Measurements from ENCODE around the gene MRPL37. TPM values are rescaled to one million over a fixed set of nuclear protein-coding genes. Genes with fewer than 3 reads are reported as not detected.
A peak's percentile ranks its signal among the peaks of the same experiment; 100 is the strongest.

MRPL37 gene
- total RNA-seq, 1 donor from 2014 or later = 80.0 TPM

- H3K9ac ChIP-seq (ENCODE audit: low read length) = no peak overlapping the region
- H3K4me2 ChIP-seq (ENCODE audit: low read length) = no peak overlapping the region
- H3K27ac ChIP-seq (ENCODE audit: low read depth, low read length) = no peak overlapping the region
- no peak for FAIRE-seq
- H3K4me3 ChIP-seq (ENCODE audit: insufficient read depth, low read depth, low read length) = no peak overlapping the region
- DNase-seq (ENCODE audit: low read depth) = peak; percentile 42
- H3K27me3 Mint-ChIP-seq (ENCODE audit: low read depth, unreplicated experiment) = no peaks in the 10 kb centered on the region
- peaks cover 7% of the 10 kb centered on the region for H3K36me3 ChIP-seq (ENCODE audit: insufficient read depth, low read length)
- H2AFZ ChIP-seq (ENCODE audit: low read depth, low read length) = no peak overlapping the region
- no peak overlapping the region for H3K4me3 Mint-ChIP-seq (ENCODE audit: unreplicated experiment)
- H3K4me1 Mint-ChIP-seq (ENCODE audit: low read depth, unreplicated experiment) = peaks cover 2% of the 10 kb centered on the region
- H3K36me3 Mint-ChIP-seq (ENCODE audit: low read depth, unreplicated experiment) = peaks cover 19% of the 10 kb centered on the region
- peak overlapping the region; percentile 1 for H3K27ac Mint-ChIP-seq (ENCODE audit: unreplicated experiment)
- TF ChIP-seq EZH2 (IDR thresholded peaks at IDR 0.05; ENCODE audit: insufficient read depth, low read length) (no peak), CTCF (IDR thresholded peaks at IDR 0.05; ENCODE audit: insufficient read depth, low read depth, low read length) (no peak)
- H3K9me3 ChIP-seq (ENCODE audit: insufficient read depth, low read depth, low read length) = no peaks in the 10 kb centered on the region
- H3K27me3 ChIP-seq (ENCODE audit: insufficient read depth, low read length) = no peaks in the 10 kb centered on the region
- no peaks in the 10 kb centered on the region for H4K20me1 ChIP-seq (ENCODE audit: insufficient read depth, low read length)
- H3K9me3 Mint-ChIP-seq (ENCODE audit: unreplicated experiment) = no peaks in the 10 kb centered on the region
- H3K79me2 ChIP-seq (ENCODE audit: insufficient read depth, low read length) = no peaks in the 10 kb centered on the region
- peaks cover 9% of the 10 kb centered on the region for H3K4me1 ChIP-seq (ENCODE audit: insufficient read depth, low read length)
Observed at GRCh38 chr1:54237586-54237985, 37.6 kb downstream of the MRPL37 start.

GRCh38 chr1:54238353-54239034 is 38.5 kb downstream of the MRPL37 start:
- H3K27ac Mint-ChIP-seq (ENCODE audit: unreplicated experiment) = no peak overlapping the region
- Histone ChIP-seq H3K4me1 (ENCODE audit: insufficient read depth, low read length) (peaks cover 9% of the 10 kb centered on the region), H3K36me3 (ENCODE audit: insufficient read depth, low read length) (peaks cover 7% of the 10 kb centered on the region), H3K9ac (ENCODE audit: low read length) (no peak overlapping the region), H4K20me1 (ENCODE audit: insufficient read depth, low read length) (no peaks in the 10 kb centered on the region), H3K4me2 (ENCODE audit: low read length) (no peak overlapping the region), H3K27me3 (ENCODE audit: insufficient read depth, low read length) (no peaks in the 10 kb centered on the region), H3K9me3 (ENCODE audit: insufficient read depth, low read depth, low read length) (no peaks in the 10 kb centered on the region), H3K27ac (ENCODE audit: low read depth, low read length) (no peak overlapping the region), H3K4me3 (ENCODE audit: insufficient read depth, low read depth, low read length) (no peak overlapping the region), H3K79me2 (ENCODE audit: insufficient read depth, low read length) (no peaks in the 10 kb centered on the region), H2AFZ (ENCODE audit: low read depth, low read length) (no peak overlapping the region)
- H3K27me3 Mint-ChIP-seq (ENCODE audit: low read depth, unreplicated experiment) = no peaks in the 10 kb centered on the region
- H3K9me3 Mint-ChIP-seq (ENCODE audit: unreplicated experiment) = no peaks in the 10 kb centered on the region
- H3K36me3 Mint-ChIP-seq (ENCODE audit: low read depth, unreplicated experiment) = peaks cover 24% of the 10 kb centered on the region
- FAIRE-seq (no peak), DNase-seq (ENCODE audit: low read depth) (no peak)
- TF ChIP-seq CTCF (IDR thresholded peaks at IDR 0.05; ENCODE audit: insufficient read depth, low read depth, low read length) (no peak), EZH2 (IDR thresholded peaks at IDR 0.05; ENCODE audit: insufficient read depth, low read length) (no peak)
- peaks cover 2% of the 10 kb centered on the region for H3K4me1 Mint-ChIP-seq (ENCODE audit: low read depth, unreplicated experiment)
- no peak overlapping the region for H3K4me3 Mint-ChIP-seq (ENCODE audit: unreplicated experiment)

DNA sequence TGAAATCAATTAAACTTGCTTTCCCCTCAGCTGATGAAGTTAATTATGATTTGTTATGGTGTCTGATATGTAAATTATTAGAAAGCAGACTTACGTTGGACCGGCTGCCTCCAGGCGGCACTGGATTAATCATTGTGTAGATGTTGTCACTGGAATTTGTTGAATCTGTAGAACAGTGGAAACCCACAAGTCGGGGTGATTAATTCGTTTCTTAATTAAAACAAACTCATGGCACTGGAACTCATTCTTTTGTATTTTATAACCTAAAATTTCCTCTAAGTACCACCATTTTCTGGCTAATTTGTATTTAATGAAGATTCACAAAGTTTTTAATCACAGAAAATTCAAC is 39.0 kb downstream of the MRPL37 start:
- Histone ChIP-seq H2AFZ (ENCODE audit: low read depth, low read length) (no peak overlapping the region), H3K36me3 (ENCODE audit: insufficient read depth, low read length) (peaks cover 7% of the 10 kb centered on the region), H3K9me3 (ENCODE audit: insufficient read depth, low read depth, low read length) (no peaks in the 10 kb centered on the region), H3K79me2 (ENCODE audit: insufficient read depth, low read length) (no peaks in the 10 kb centered on the region), H3K9ac (ENCODE audit: low read length) (peak overlapping the region; percentile 52), H3K27ac (ENCODE audit: low read depth, low read length) (peak overlapping the region; percentile 31), H3K4me2 (ENCODE audit: low read length) (peak overlapping the region; percentile 28), H3K4me1 (ENCODE audit: insufficient read depth, low read length) (peaks cover 9% of the 10 kb centered on the region), H3K27me3 (ENCODE audit: insufficient read depth, low read length) (no peaks in the 10 kb centered on the region), H4K20me1 (ENCODE audit: insufficient read depth, low read length) (no peaks in the 10 kb centered on the region), H3K4me3 (ENCODE audit: insufficient read depth, low read depth, low read length) (no peak overlapping the region)
- no peaks in the 10 kb centered on the region for H3K9me3 Mint-ChIP-seq (ENCODE audit: unreplicated experiment)
- FAIRE-seq (no peak), DNase-seq (ENCODE audit: low read depth) (peak; percentile 67)
- TF ChIP-seq EZH2 (IDR thresholded peaks at IDR 0.05; ENCODE audit: insufficient read depth, low read length) = no peak
- no peak for TF ChIP-seq CTCF (IDR thresholded peaks at IDR 0.05; ENCODE audit: insufficient read depth, low read depth, low read length)
- no peak overlapping the region for H3K4me3 Mint-ChIP-seq (ENCODE audit: unreplicated experiment)
- H3K36me3 Mint-ChIP-seq (ENCODE audit: low read depth, unreplicated experiment) = peaks cover 24% of the 10 kb centered on the region
- no peaks in the 10 kb centered on the region for H3K27me3 Mint-ChIP-seq (ENCODE audit: low read depth, unreplicated experiment)
- peaks cover 2% of the 10 kb centered on the region for H3K4me1 Mint-ChIP-seq (ENCODE audit: low read depth, unreplicated experiment)
- peak overlapping the region; percentile 18 for H3K27ac Mint-ChIP-seq (ENCODE audit: unreplicated experiment)

All from astrocyte (in vitro differentiated cells and primary cell).